SK-N-SH (cell line): ENCODE results near the gene RAB27B. TPM values are rescaled to one million over a fixed set of nuclear protein-coding genes. Genes with fewer than 3 reads are reported as not detected.

Experiments used
- CTCF ChIA-PET: fragments of 300-600, 350-600 bp; formaldehyde crosslinking; extraction: SDS; loops from one replicate; lab custom pipeline; 2021; lab: Yijun Ruan, JAX
- POLR2A ChIA-PET: fragments of 350-600 bp; sonication (Branson Sonifier 250); formaldehyde crosslinking; extraction: SDS; loops from one replicate; lab custom pipeline; 2020; ENCODE audit warnings: antibody characterized with exemption, inconsistent platforms; lab: Yijun Ruan, JAX
- DNase-seq: peaks from one replicate; pipeline ENCODE4 v3.0.0; 2012
- H2AFZ ChIP-seq: fragments of 200-600 bp; sonication (generic); 2 replicates; pipeline ENCODE4 v1.8.1; 2016; ENCODE audit warnings: antibody characterized with exemption, mild to moderate bottlenecking, low read depth
- H3F3A ChIP-seq: fragments of 200-600 bp; sonication (generic); replicated peaks from 2 replicates; pipeline ENCODE3; 2016; ENCODE audit warnings: antibody characterized with exemption, mild to moderate bottlenecking; ENCODE audit not compliant: insufficient read depth
- H3K27ac ChIP-seq, 2 experiments: fragments of 200-500 bp in 1 of 2; fragments of 200-600 bp in 1 of 2; sonication (Bioruptor generic) in 1 of 2; sonication (generic), shearing (Covaris generic) in 1 of 2; 2 replicates each; pipeline versions ENCODE4 v1.5.1 to v1.6.1; 2014 to 2016; ENCODE audit warnings: low read depth in 2 of 2, inconsistent platforms in 1 of 2, low read length in 1 of 2, mild to moderate bottlenecking in 1 of 2, mixed read lengths in 1 of 2
- H3K27me3 ChIP-seq: fragments of 200-600 bp; sonication (generic), shearing (Covaris generic); 2 replicates; pipeline ENCODE4 v1.6.1; 2016; ENCODE audit warnings: mixed run types; ENCODE audit not compliant: insufficient read depth
- H3K36me3 ChIP-seq, 2 experiments: fragments of 200-500 bp in 1 of 2; fragments of 200-600 bp in 1 of 2; sonication (Bioruptor generic) in 1 of 2; sonication (generic) in 1 of 2; replicated peaks in 1 of 2; 2 replicates each; pipeline versions ENCODE3 to v1.5.1; 2014 to 2016; ENCODE audit warnings: low read length in 1 of 2, mild to moderate bottlenecking in 1 of 2; ENCODE audit not compliant: insufficient read depth in 2 of 2, control insufficient read depth in 1 of 2
- H3K4me1 ChIP-seq, 2 experiments: fragments of 200-500 bp in 1 of 2; fragments of 200-600 bp in 1 of 2; sonication (Bioruptor generic) in 1 of 2; sonication (generic), shearing (Covaris generic) in 1 of 2; 2 replicates each; pipeline versions ENCODE4 v1.5.1 to v1.6.1; 2014 to 2016; ENCODE audit warnings: low read depth in 1 of 2, low read length in 1 of 2, mixed run types in 1 of 2; ENCODE audit not compliant: insufficient read depth in 2 of 2, control insufficient read depth in 1 of 2
- H3K4me2 ChIP-seq: fragments of 200-600 bp; sonication (generic), shearing (Covaris generic); 2 replicates; pipeline ENCODE4 v1.6.1; 2017; ENCODE audit warnings: mixed run types
- H3K4me3 ChIP-seq, 2 experiments: fragments of 200-500 bp in 1 of 2; fragments of 200-600 bp in 1 of 2; sonication (Bioruptor generic) in 1 of 2; sonication (generic), shearing (Covaris generic) in 1 of 2; 2 replicates each; pipeline versions ENCODE4 v1.5.1 to v1.8.1; 2014 to 2016; ENCODE audit warnings: low read depth in 2 of 2, inconsistent platforms in 1 of 2, low read length in 1 of 2, mild to moderate bottlenecking in 1 of 2, mixed read lengths in 1 of 2, moderate library complexity in 1 of 2
- H3K79me2 ChIP-seq: fragments of 200-600 bp; sonication (generic); 2 replicates; pipeline ENCODE4 v1.8.1; 2017; ENCODE audit warnings: mild to moderate bottlenecking; ENCODE audit not compliant: insufficient read depth
- H3K9ac ChIP-seq: fragments of 200-600 bp; sonication (generic); 2 replicates; pipeline ENCODE4 v1.6.1; 2017; ENCODE audit warnings: mixed run types
- H3K9me2 ChIP-seq: fragments of 200-600 bp; sonication (generic); 2 replicates; pipeline ENCODE4 v1.6.1; 2017; ENCODE audit warnings: mixed run types
- H3K9me3 ChIP-seq: fragments of 200-600 bp; sonication (generic); 2 replicates; pipeline ENCODE4 v1.6.1; 2017; ENCODE audit warnings: mixed run types, mild to moderate bottlenecking, moderate library complexity
- H4K20me1 ChIP-seq: fragments of 200-600 bp; sonication (generic); 2 replicates; pipeline ENCODE4 v1.6.1; 2017; ENCODE audit warnings: mild to moderate bottlenecking, mixed run types; ENCODE audit not compliant: insufficient read depth
- CHD2 ChIP-seq: fragments of 150-350 bp; IDR thresholded peaks from 2 replicates; pipeline ENCODE4 v1.6.1; 2018; ENCODE audit warnings: low read length; ENCODE audit not compliant: partially characterized antibody
- CTCF ChIP-seq: fragments of 200-600 bp; sonication (generic); IDR thresholded peaks from 2 replicates; pipeline ENCODE4 v1.6.1; 2017; ENCODE audit warnings: antibody characterized with exemption, mild to moderate bottlenecking, moderate library complexity
- ELF1 ChIP-seq: IDR thresholded peaks from 2 replicates; pipeline ENCODE4 v1.4.0; 2012
- EZH2phosphoT487 ChIP-seq: fragments of 200-600 bp; sonication (generic); IDR thresholded peaks from 2 replicates; pipeline ENCODE4 v1.6.1; 2017; ENCODE audit warnings: low read depth, mixed run types, mild to moderate bottlenecking, antibody characterized with exemption, moderate library complexity, borderline replicate concordance
- FOSL2 ChIP-seq: IDR thresholded peaks from 2 replicates; pipeline ENCODE4 v1.4.0; 2012; ENCODE audit warnings: low read depth, mild to moderate bottlenecking, moderate library complexity, borderline replicate concordance
- FOXJ3 ChIP-seq: sonication (generic); formaldehyde crosslinking; IDR thresholded peaks from 2 replicates; pipeline ENCODE4 v1.5.1; 2020; ENCODE audit warnings: mild to moderate bottlenecking, missing genetic modification reagents
- MAX ChIP-seq: IDR thresholded peaks from 2 replicates; pipeline ENCODE4 v1.4.0; 2012; ENCODE audit warnings: low read depth
- MXI1 ChIP-seq: IDR thresholded peaks from 2 replicates; pipeline ENCODE4 v1.6.1; 2012; ENCODE audit warnings: mild to moderate bottlenecking, low read depth, low read length, improper control_type of control experiment
- NFIC ChIP-seq: IDR thresholded peaks from 2 replicates; pipeline ENCODE4 v1.4.0; 2012; ENCODE audit warnings: borderline replicate concordance
- NRF1 ChIP-seq: IDR thresholded peaks from 2 replicates; pipeline ENCODE4 v1.6.1; 2012; ENCODE audit warnings: low read depth, mild to moderate bottlenecking, low read length
- PBX3 ChIP-seq: IDR thresholded peaks from 2 replicates; pipeline ENCODE4; 2012
- POLR2AphosphoS5 ChIP-seq: IDR thresholded peaks from 2 replicates; pipeline ENCODE4 v1.6.1; 2012; ENCODE audit warnings: low read depth, low read length
- RAD21 ChIP-seq: IDR thresholded peaks from 2 replicates; pipeline ENCODE4 v1.6.1; 2012; ENCODE audit warnings: mild to moderate bottlenecking, low read length
- RXRA ChIP-seq: IDR thresholded peaks from 2 replicates; pipeline ENCODE4 v1.4.0; 2012; ENCODE audit warnings: low read depth, mild to moderate bottlenecking, borderline replicate concordance
- SIN3A ChIP-seq: IDR thresholded peaks from 2 replicates; pipeline ENCODE4 v1.6.1; 2012; ENCODE audit warnings: low read depth, mild to moderate bottlenecking, low read length, moderate library complexity, borderline replicate concordance
- TAF1 ChIP-seq: IDR thresholded peaks from 2 replicates; pipeline ENCODE4 v1.6.1; 2012; ENCODE audit warnings: low read depth, mild to moderate bottlenecking, low read length, moderate library complexity, borderline replicate concordance
- TCF12 ChIP-seq: IDR thresholded peaks from 2 replicates; pipeline ENCODE4 v1.4.0; 2012
- TEAD4 ChIP-seq: IDR thresholded peaks from 2 replicates; pipeline ENCODE4 v1.4.0; 2012; ENCODE audit warnings: mild to moderate bottlenecking, borderline replicate concordance; ENCODE audit not compliant: insufficient read depth
- ZBTB33 ChIP-seq: IDR thresholded peaks from 2 replicates; pipeline ENCODE4 v1.4.0; 2012; ENCODE audit warnings: low read depth, borderline replicate concordance
- WGBS: methylation state at CpG from one replicate; pipeline ENCODE4 v1.1.6; 2017; ENCODE audit warnings: low lambda C conversion rate; 5-methylcytosine and 5-hydroxymethylcytosine counted together
- polyA plus RNA-seq, 3 experiments: library from polyadenylated mRNA; depleted of rRNA; stranded (reverse); fragments of >200 nt; gene quantifications; 2 replicates each; pipeline ENCODE4 v1.2.3, GENCODE V29; 2012

The RAB27B gene
- polyA plus RNA-seq, 1 of the 3 experiments (the other 2 are of a cell fraction) = 0.56 TPM

- no peak for TF ChIP-seq CTCF
- TF ChIP-seq NRF1 = no peak
- no peak for TF ChIP-seq TEAD4
- TF ChIP-seq CHD2 = no peak
- TF ChIP-seq FOSL2 = no peak
- no peak for TF ChIP-seq SIN3A
- TF ChIP-seq MXI1 = no peak
- TF ChIP-seq TCF12 = no peak
Measured at GRCh38 chr18:54909538-54909937, 81.3 kb downstream of the RAB27B start (continued).

GRCh38 chr18:54910161-54910919 is 82.1 kb downstream of the RAB27B start:
- ChIA-PET POLR2A (interaction anchor here (0.8 kb wide), 1 partner anchor 39 kb away, joined by 3 read pairs; no protein-coding TSS in a partner anchor), CTCF (interaction anchor here (1.3 to 2.6 kb wide), 2 partner anchors 10 to 17 kb away, joined by 3 to 11 read pairs; no protein-coding TSS in a partner anchor)

GRCh38 chr18:54911551-54911950 is 83.3 kb downstream of the RAB27B start:
- H3K9ac ChIP-seq = no peak overlapping the region

More at GRCh38 chr18:54910161-54910919, 82.1 kb downstream of the RAB27B start:
- Histone ChIP-seq H3K9me3 (no peaks in the 10 kb centered on the region), H3K36me3 (no peaks in the 10 kb centered on the region), H4K20me1 (no peaks in the 10 kb centered on the region), H3K27me3 (no peaks in the 10 kb centered on the region), H3K4me1 (no peaks in the 10 kb centered on the region), H3K27ac (no peak overlapping the region), H3K4me3 (no peak overlapping the region), H2AFZ (no peak overlapping the region), H3F3A (peaks cover 4% of the 10 kb centered on the region), H3K9me2 (no peaks in the 10 kb centered on the region), H3K4me2 (no peak overlapping the region), H3K79me2 (no peaks in the 10 kb centered on the region), H3K9ac (no peak overlapping the region)
- no peak for DNase-seq
- no peak for TF ChIP-seq EZH2phosphoT487
- WGBS = no CpG with 5 or more reads among the region's 6 CpGs

More at GRCh38 chr18:54911551-54911950, 83.3 kb downstream of the RAB27B start:
- TF ChIP-seq MXI1 (no peak), PBX3 (no peak), FOSL2 (no peak), MAX (no peak), POLR2AphosphoS5 (no peak), FOXJ3 (CRISPR knock-in tag) (no peak), RAD21 (no peak), ZBTB33 (no peak), NFIC (no peak), ELF1 (no peak), TAF1 (no peak), RXRA (no peak)
- Histone ChIP-seq H3K27me3 (no peaks in the 10 kb centered on the region), H3K27ac (no peak overlapping the region; a peak in 1 of 4 replicates), H3K79me2 (no peaks in the 10 kb centered on the region), H3K9me3 (no peaks in the 10 kb centered on the region), H3K4me3 (no peak overlapping the region), H2AFZ (no peak overlapping the region), H3K36me3 (no peaks in the 10 kb centered on the region), H3F3A (peaks cover 4% of the 10 kb centered on the region), H3K4me2 (no peak overlapping the region), H4K20me1 (no peaks in the 10 kb centered on the region), H3K4me1 (peaks cover 0 to 4% of the 10 kb centered on the region in 2 experiments; a peak in 1 of 4 replicates), H3K9me2 (no peaks in the 10 kb centered on the region)
- 73% methylated on average over 2 of the region's 2 CpGs for WGBS
- POLR2A ChIA-PET = no interaction called here
- no peak for DNase-seq
- CTCF ChIA-PET = interaction anchor here (1.1 to 2.6 kb wide), 3 partner anchors 9 to 72 kb away, joined by 3 to 11 read pairs (median 5); no protein-coding TSS in a partner anchor
